Glomerular endothelial cell (primary cell): ENCODE data around the gene ARL2BP. TPM values are rescaled to one million over a fixed set of nuclear protein-coding genes. Genes with fewer than 3 reads are reported as not detected.
"Not testable (repeated sequence)": the region's sequence is repeated elsewhere in the genome, so short reads cannot be mapped to it uniquely, and the experiment has no call there.

ENCODE experiments used
- DNase-seq: peaks from one replicate; pipeline ENCODE4 v3.0.0-alpha.2; 2011; ENCODE audit warnings: low read depth, low spot score; ENCODE audit errors: extremely low read depth
- total RNA-seq: library from RNA; depleted of rRNA; stranded (reverse); fragments of >200 nt; gene quantifications from 2 replicates; pipeline ENCODE4 v1.2.3, GENCODE V29; 2015

Gene ARL2BP
- total RNA-seq, 1 donor from 2014 or later, result 103 TPM

DNA sequence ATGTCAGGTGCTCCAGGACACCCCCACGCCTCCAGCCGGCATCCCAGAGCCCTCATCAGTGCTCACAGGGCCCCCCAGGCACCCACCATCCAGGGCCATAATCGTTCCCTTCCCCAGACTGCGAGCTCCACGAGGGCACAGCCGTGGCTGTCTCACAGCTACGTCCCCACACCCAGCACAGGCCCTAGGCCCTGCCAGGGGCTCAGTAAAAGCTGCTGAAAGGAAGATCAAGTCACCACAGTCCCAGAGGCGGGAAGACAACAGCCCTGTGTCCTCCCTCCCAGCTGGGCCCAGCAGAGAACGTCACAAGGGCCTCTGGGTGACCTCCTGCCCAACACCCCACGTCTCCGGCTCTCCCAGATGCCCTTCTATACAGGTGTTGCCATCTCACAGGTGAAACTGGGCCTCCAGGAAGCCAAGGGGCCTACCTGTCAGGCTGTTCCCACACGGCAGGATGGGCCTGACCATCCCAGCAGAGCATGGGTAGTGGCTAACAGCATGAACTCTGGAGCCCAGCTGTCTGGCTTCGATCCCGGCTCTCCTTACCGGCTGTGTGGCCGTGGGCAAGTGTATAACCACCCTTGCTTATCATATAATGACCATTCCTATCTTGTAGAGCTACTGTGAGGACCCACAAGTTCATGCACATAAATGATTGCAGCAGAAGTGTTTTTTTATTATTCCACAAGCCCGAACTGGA is 17.9 kb downstream of the ARL2BP start:
- DNase-seq, result no peak

DNA sequence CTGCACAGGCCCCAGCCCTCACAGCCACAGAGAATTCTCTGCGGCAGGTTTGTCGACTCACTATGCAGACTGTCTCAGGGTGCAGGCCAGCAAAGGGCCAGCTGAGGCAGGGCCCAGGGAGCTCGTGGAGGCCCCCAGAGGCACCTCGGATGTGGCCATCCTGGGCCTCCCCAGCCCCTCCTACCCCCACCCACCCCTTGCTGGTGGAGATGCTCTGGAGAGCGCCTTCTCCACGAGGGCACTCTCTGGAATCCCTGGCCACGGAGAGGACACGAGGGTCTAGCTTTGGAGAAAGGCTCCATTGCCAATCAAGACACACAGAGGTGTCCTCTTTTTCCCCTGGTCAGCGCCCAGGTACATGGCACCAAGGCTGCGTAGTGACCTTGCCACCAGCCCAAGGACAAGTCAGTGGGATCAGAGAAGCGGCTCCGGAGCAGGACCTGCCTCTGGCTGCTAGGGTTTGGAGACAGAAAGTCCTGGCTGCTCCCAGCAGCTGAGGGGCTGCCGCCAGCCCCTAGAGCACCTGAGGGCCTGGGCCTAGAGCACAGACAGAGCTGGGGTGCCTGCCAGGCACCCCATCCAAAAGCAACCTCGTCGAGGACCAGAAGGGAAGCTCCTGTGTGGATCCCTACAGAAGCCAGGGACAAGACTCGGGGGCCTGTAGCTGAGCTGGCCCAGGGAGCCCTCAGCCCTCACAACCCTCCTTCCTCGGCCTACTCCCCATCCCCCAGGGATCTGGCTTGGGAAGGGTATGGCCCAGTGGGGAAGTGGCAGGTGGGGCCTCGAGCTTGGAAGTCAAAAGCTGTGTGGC is 18.7 kb downstream of the ARL2BP start:
- DNase-seq, result no peak

DNA sequence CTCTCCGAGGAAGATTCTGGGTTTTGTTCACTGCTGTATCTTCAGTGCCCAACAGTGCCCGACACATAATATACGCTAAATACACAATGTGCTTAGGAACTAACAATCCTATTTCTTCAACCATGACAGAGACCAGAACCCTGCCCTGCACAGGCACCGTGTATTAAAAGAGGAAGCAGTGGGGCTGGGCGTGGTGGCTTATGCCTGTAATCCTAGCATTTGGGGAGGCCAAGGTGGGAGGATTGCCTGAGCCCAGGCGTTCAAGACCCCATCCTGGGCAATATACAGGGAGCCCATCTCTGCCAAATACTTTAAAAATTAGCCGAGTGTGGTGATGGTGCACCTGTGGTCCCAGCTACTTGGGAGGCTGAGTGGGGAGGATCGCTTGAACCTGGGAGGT is 19.3 kb downstream of the ARL2BP start:
- DNase-seq, result no peak

DNA sequence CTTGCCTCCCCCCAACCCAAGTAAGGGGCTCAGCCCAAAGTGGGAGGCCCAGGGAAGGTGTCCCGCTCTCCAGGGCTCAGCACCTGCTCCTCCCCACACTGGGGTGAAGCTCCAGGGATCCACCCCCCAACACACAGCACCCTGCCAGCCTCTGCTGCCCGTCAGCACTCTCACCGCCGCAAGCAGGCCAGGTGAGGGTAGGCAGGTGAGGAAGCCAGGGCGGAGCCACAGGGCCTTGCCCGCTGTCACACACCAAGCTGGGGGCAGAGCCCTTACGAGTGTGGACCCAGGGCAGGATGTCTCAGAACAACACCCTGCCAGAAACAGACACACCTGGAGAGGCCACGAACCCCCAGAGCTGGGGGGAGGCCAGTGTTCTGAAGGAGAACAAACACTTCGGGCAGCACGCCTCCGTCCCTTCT is 19.9 kb downstream of the ARL2BP start:
- DNase-seq, result no peak

DNA sequence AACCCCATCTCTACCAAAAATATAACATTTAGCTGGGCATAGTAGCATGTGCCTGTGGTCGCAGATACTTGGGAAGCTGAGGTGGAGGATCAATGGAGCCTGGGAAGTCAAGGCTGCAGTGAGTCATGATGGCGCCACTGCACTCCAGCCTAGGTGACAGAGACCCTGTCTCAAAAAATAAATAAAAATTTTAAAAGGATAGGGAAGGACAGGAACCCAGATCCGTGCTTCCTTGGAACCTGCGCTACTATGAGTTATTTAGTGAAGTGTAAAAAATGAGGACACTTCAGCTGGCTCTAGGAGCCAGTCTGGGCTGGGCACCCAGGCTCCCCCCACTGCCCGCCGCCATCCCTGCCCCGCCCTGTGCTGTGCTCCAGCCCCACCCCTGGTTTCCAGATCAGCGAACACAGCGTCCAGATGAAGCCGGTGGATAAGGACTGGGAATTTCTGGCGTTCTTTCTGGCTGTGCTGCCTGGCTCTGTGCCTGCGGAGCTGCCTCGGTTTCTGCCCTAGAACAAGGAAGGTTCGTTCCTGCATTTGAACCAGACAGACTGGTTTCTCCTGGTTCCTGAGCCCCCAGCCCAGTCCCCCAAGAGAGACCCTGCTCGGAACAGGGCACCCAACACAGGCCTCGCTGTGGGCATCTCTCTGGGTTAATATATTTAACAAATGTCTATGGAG is 20.9 kb downstream of the ARL2BP start:
- DNase-seq, result no peak

DNA sequence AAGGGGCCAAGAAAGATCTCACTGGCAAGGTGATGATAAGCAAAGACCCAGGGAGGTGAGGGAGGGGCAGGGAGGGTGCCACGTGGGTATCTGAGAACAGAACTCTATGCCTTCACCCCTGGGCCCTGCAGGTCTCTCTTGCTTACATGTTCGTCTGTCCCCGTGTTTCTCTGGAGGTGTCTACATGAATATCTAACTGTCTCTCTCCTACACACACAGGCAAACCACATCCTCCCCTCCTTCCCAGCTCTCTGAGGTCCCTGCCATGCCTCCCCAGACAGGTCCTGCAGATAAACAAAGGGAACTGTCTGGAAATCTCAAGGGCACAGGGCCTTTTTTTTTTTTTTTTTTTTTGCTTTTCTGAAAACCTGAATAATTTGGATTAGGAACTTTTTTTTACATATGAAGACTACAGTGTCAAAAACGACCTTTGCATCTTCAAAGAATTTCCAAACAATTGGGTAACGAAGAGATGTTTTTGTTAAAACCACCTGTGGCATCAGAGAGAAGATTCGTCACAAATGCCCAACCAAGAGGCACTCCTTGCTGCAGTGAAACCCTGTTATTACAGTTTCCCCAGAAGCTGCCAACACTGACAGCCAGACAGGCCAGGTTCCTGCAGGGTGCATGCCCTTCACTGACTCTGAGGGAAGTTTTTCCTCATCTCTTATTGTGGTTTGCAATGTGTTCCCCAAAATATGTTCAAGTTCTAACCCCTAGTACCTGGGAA is 21.6 kb downstream of the ARL2BP start:
- no peak for DNase-seq

DNA sequence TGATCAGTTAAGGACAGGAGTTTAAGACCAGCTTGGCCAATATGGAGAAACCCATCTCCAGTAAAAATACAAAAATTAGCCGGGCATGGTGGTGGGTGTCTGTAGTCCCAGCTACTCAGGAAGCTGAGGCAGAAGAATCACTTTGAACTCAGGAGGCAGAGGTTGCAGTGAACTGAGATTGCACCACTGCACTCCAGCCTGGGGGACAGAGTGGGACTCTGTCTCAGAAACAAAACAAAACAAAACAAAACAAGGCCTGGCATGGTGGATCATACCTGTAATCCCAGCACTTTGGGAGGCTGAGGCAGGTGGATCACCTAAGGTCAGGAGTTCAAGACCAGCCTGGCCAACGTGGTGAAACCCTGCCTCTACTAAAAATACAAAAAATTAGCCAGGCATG is 22.3 kb downstream of the ARL2BP start:
- DNase-seq, result not testable (repeated sequence)

DNA sequence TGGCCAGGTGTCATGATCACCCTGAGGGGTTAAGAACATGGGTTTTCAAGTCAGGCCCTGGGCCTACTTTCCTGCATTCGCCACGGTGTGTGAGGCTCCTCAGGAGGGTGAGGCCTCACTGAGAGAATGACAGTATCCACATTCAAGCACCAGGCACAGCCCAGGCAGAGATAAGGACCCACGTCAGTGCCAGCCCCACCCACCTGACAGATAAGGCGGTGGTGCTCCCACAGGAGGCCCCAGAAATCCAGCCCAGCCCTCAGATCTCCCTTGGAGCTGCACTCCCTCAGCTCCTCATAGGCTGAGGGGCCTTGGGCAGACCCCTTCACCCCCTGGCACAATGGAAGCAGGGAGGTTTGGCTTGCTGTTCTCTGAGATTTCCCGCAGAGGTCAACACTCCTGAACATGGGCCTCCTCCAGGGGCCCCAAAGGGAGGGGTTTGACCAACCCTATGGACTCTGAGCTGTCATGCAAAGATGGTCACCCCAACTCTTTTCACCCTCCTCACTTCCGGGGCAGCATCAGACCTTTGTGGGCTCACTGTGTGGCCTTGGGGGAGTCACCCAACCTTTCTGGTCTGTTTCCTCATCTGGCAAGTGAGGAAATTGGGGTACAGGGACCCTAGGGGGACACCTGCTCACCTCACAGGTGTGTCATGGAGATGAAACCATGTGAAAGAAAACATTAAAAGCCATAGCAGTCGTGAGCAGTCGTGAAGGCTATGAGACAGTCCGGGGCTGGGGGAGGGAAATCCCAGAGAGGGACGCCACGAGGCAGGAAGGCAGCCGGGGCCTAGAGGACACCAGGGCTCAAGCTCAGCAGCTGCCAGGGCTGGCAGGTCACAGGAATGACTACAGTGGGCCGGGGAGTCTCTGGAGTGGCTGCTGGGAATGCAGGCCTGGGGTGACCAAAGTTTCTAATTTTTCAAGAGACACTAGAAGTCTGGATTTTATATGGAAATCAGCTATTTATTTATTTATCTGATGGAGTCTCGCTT is 24.0 kb downstream of the ARL2BP start:
- DNase-seq, result no peak

DNA sequence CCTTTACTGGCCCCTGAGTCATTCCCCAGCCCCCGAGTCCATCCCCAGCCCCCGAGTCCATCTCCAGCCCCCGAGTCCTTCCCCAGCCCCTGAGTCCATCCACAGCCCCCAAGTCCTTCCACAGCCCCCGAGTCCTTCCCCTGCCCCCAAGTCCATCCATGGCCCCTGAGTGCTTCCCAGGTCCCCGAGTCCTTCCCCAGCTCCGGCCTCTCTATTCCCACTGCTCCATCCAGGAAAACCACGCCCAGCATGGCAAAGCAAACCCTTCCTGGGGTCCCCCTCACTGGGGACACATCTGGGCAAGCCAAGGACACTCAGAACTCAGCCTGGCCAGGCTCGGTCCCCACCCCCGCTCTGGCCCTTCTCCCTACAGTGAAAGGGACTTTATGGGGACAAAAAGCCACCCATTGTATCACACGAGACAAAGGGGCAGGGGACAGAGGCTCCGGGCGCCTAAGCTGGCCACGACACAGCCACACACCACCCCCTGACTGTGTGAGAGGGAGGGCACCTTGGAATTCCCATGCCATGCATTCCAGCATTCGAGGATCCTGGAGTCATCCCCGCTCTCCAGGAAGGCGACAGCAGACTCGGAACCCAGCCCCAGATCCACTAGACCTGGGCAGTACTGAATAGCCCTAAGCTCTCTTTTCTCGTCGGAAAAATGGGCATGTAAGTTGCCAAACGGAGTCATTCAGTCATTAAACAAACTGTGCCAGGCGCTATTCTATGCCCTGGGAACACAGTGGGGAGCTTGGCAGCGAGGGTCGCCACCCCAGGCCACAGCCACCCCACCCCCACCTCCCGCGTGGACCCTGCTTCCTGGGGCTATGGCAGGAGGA is 25.4 kb downstream of the ARL2BP start:
- no peak for DNase-seq

DNA sequence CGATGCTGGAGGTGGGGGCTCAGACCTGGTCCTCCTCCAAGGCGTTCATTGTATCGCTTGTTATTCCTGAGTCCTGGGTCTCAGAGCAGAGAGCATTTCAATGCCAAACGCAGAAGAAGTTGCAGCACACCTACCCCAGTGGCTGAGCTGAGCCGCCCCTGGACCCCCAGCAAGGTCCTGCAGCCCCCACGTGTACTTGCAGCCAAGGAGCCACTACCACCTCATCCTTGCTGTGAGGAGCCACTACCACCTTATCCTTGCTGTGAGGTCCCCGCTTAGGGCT is 25.9 kb downstream of the ARL2BP start:
- DNase-seq, result no peak

DNA sequence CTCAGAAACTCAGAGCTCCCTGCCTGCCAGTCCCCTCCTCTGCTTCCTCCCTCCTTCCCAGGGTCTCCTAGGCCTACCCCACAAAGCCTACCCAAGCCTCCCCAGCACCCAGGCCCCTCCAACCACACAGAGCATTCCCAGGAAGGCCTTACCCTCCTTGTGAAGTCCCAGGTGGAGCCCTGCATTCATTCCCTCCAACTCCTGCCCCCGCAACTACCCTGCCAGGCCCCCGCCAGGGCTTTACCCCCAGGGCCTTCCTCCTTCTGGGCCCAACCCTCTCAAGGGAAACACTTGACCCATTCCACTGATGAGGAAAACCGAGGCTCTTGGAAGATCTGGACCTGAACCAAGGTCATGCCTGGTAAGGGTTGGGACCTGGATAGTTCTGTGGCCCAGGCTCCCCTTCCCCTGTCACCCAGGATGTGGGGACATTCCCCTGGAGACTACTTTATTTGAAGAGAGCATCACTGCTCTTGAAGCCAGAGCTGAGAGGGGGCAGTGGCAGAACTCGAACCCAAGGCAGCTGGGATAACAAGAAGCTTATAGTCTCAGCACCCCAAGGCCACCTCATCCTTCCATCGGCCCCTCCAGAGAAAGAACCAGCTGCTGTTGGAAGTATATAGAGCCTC is 26.9 kb downstream of the ARL2BP start:
- no peak for DNase-seq

DNA sequence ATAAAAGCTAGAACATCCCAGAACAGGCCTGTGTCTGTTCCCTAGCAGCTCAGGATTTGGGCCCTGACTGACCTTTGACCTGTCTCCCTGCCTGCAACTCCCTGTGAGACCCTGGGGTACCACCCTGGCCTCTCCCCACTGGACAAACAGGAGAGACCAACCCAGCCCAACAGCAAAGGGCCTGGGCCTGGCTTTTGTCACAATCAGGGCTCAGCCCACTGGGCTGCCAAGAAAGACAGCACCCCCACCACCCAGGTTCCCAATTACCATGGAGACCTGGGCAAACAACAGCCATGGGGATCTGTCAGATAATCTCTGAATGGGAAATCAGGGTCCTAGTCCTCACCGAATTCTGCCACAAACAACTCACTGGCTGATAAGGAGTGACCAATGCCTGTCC is 28.3 kb downstream of the ARL2BP start:
- no peak for DNase-seq

DNA sequence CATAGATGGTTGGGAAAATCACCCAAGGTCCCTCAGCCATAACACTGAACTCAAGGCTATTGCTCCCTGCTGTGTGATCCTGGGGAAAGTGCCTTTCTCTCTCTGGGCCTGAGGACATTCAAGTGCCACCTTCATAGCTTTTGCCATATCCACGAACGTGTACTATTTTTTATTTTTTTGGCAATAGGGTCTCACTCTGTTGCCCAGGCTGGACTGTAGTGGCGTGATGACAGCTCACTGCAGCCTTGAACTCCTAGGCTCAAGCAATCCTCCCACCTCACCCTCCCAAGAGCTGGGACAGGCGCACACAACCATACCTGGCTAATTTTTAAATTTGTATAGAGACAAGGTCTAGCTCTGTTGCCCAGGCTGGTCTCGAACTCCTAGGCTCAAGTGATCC is 28.8 kb downstream of the ARL2BP start:
- DNase-seq, result no peak

DNA sequence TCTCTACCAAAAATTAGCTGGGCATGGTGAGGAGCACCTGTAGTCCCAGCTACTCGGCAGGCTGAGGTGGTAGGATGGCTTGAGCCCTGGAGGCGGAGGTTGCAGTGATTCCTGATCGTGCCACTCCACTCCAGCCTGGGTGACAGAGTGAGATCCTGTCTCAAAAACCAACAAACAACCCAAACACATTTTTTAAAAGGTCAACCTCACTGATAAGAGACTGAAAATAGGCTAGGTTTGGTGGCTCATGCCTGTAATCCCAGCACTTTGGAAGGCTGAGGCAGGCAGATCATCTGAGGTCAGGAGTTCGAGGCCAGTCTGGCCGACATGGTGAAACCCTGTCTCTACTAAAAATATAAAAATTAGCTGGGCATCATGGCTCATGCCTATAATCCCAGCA is 30.9 kb downstream of the ARL2BP start:
- DNase-seq, result not testable (repeated sequence)

DNA sequence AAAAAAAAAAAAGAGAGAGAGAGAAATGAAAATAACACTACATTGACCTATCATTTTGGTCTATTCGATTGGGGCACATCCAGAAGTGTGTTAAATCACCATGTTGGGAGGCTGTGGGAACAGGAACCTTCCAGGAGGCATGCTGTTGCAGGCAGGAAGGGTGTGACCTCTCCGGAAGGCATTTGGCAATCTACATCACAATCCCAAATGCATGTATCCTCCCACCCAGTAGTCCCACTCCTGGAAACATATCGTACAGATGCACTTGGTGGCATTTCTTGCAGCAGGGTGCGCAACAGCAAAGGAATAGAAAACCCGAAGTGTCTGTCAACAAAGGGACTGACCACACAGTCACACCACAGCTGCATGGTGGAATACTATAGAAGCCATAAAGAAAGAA is 31.5 kb downstream of the ARL2BP start:
- no peak for DNase-seq

DNA sequence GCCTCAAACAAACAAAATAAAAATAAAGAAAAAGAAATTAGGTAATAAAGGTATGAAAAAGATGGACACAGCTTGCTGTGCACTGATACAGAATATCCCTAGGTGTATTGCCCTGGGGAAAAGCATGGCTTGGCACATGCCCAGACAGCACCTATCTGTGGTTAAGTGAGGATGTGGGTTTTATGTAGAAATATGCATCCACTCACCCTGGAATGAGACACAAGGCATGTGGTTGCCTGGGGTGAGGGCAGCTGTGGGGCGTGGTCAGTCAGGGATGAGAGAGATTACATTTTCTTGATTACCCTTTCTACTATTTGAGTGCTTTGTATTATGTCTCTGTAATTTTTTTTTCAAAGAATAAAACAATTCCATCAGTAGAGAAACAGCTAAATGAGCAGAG is 32.5 kb downstream of the ARL2BP start:
- DNase-seq, result no peak

DNA sequence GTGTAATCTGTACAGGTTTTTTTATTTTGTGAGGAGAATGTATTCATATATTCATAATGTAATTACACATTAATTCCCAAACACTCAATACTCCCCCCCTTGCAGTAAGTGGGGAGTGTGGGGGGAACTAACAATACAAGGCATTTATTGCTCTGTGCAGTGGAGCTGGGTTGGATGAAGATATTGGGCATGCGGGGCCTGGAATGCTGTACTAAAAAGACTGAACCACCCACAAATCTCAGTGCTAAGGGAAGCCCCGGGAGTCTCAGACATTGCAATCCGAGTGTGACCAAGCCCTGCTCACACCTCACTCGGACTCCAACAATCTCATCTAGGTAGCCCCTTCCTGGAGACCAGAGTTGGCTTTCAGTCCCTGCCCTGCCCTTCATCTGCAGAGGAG is 33.4 kb downstream of the ARL2BP start:
- DNase-seq, result no peak

DNA sequence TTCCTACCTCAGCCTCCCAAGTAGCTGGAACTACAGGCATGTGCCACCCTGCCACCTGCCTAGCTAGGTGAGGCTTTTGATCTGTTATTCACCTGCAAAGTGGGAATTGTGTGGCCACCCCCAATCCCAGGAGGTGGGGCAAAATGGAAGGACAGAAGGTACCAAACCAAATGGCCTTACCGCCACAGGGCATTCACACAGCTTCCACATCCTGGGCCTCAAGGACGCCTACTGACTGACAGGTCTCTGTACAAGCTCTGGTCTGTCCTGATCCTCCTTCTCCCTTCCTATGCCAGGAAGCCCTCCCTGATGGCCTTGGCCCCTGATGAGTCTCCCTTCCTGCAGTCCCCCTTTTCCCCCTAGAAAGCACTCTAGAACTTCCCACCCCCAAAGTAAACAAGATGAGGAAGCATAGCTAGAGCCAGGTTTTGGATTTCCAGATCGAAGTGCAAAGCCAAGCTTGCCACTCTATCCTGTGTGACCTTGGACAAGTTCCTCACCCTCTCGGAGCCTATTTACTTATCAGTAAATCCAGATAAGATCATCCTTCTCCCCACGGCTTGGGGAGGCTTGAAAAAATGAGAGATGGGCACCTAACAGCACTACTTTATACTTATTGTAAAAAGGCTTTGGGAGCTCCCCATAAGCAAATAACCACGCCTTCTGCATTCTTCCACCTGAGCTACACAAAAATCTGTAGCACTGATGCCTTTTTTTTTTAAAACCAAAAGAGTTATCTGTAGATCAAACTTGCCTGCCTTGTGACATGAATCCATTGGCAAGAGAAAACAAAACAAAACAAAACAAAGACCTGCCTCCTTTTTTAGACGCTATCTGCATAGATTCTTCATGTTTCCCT is 35.0 kb downstream of the ARL2BP start:
- no peak for DNase-seq
